Right atrium auricular region (tissue), 2 donors: Measurements from ENCODE around the gene COL27A1. TPM values are rescaled to one million over a fixed set of nuclear protein-coding genes. Genes with fewer than 3 reads are reported as not detected.

Experiments
- DNase-seq: peaks from one replicate; pipeline ENCODE4 v3.0.0-alpha.2; 2019; ENCODE audit warnings: low spot score
- H3K27ac ChIP-seq, 2 donors: fragments of 200-600 bp; sonication (generic); 1 replicate in 1 of 2; 2 replicates in 1 of 2; pipeline ENCODE4 v1.5.1; 2016 to 2019
- H3K27me3 ChIP-seq, 2 donors: fragments of 200-600 bp; sonication (generic); one replicate each; pipeline versions ENCODE4 v1.5.1 to v1.6.0; 2017 to 2019
- H3K36me3 ChIP-seq: fragments of 200-600 bp; sonication (generic); one replicate; pipeline ENCODE4 v1.5.1; 2016
- H3K4me1 ChIP-seq, 2 donors: fragments of 200-600 bp; sonication (generic); one replicate each; pipeline versions ENCODE4 v1.5.1 to v1.6.0; 2017 to 2019
- H3K4me3 ChIP-seq, 2 donors: fragments of 200-600 bp; sonication (generic); 1 replicate in 1 of 2; 2 replicates in 1 of 2; pipeline ENCODE4 v1.5.1; 2017 to 2019; ENCODE audit warnings: mild to moderate bottlenecking in 1 of 2, moderate library complexity in 1 of 2
- H3K9me3 ChIP-seq, 2 donors: fragments of 200-600 bp; sonication (generic); one replicate each; pipeline ENCODE4 v1.5.1; 2019
- total RNA-seq, 2 donors: library from RNA; depleted of rRNA; stranded (reverse); fragments of >200 nt; gene quantifications; one replicate each; pipeline ENCODE4 v1.1.0, GENCODE V29; 2016
- TF ChIP-seq, protein P1 (sequence below), 2 donors: fragments of 200-600 bp; sonication (generic); IDR thresholded peaks; one replicate each; pipeline ENCODE4 v1.5.1; 2019; ENCODE audit warnings: antibody characterized with exemption in 2 of 2

COL27A1 gene
- total RNA-seq, 2 donors from 2014 or later: 1.5 to 2.7 TPM

DNA sequence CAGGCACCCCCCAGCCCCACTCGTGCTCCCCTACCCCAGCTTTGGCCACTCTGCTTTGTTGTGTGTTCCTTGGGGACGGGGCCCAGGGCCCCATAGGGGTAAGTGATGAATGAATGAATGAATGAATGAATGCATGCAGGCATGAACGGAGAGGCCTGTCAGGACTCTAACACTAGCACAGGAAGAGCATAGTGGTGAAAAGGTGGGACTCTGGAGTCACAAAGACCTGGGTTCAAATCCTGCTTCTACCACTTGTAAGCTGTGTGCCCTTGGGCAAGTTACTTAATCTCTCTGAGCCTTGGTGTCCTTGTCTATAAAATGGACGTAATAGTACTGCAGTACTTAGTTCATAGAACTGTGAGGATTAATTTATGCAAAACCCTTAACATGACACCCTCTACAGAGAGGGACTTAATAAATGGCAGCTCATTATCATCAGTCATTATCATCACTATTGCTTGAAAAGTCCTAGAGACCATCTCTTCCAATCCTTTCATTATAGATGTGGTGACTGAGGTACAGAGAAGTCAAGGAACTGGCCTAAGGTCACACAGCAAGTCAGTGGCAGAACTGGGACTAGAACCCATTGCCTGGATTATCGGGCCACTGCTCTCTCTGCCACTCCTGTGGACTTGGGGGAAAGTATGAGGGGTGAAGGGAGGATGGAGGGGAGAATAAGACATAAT lies 187.6 kb downstream of the COL27A1 start:
- Histone ChIP-seq H3K9me3 (no peaks in the 10 kb centered on the region), H3K36me3 (peaks cover 80% of the 10 kb centered on the region), H3K4me3 (no peak overlapping the region), H3K27ac (no peak overlapping the region), H3K27me3 (no peaks in the 10 kb centered on the region), H3K4me1 (no peaks in the 10 kb centered on the region)
- TF ChIP-seq, protein P1, sequence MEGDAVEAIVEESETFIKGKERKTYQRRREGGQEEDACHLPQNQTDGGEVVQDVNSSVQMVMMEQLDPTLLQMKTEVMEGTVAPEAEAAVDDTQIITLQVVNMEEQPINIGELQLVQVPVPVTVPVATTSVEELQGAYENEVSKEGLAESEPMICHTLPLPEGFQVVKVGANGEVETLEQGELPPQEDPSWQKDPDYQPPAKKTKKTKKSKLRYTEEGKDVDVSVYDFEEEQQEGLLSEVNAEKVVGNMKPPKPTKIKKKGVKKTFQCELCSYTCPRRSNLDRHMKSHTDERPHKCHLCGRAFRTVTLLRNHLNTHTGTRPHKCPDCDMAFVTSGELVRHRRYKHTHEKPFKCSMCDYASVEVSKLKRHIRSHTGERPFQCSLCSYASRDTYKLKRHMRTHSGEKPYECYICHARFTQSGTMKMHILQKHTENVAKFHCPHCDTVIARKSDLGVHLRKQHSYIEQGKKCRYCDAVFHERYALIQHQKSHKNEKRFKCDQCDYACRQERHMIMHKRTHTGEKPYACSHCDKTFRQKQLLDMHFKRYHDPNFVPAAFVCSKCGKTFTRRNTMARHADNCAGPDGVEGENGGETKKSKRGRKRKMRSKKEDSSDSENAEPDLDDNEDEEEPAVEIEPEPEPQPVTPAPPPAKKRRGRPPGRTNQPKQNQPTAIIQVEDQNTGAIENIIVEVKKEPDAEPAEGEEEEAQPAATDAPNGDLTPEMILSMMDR (IDR thresholded peaks at IDR 0.05): no peak
- DNase-seq: no peak

DNA sequence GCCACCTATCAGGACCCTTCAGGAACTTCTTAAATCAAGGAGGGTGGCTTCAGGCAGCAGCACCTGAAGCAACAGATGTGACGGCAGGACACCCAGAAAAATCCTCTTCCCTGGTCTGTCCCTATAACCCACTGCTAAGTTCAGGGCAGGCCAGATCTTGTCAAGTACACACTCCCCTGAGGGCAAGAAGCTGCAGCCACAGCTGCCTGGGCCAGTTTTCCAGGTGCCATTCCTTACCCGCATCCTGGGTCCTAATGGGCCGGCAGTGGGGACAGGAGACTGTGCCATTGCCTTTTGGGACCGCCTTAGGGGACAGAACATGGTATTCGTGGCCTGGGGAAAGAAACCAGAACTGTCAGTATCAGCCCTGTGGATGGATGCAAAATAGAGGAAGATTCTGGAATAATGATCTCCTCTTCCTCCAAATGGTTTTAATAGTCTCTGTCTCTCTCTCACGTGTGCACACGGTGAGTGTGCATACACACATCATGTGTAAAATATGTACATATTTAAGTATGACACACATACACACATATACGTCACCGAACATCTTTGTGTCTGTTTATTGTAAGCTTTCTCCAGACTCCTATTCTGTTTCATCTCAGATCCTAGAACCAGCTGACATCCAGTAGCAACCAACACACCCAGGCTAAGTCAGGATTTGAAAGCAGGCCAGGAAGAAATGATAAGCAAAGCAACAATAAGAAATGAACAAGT lies 188.3 kb downstream of the COL27A1 start:
- Histone ChIP-seq H3K9me3 (no peaks in the 10 kb centered on the region), H3K4me3 (no peak overlapping the region), H3K36me3 (peaks cover 77% of the 10 kb centered on the region), H3K27ac (no peak overlapping the region), H3K27me3 (no peaks in the 10 kb centered on the region), H3K4me1 (peaks cover 0 to 2% of the 10 kb centered on the region in 2 donors)
- TF ChIP-seq, protein P1 (IDR thresholded peaks at IDR 0.05): no peak
- DNase-seq: no peak

DNA sequence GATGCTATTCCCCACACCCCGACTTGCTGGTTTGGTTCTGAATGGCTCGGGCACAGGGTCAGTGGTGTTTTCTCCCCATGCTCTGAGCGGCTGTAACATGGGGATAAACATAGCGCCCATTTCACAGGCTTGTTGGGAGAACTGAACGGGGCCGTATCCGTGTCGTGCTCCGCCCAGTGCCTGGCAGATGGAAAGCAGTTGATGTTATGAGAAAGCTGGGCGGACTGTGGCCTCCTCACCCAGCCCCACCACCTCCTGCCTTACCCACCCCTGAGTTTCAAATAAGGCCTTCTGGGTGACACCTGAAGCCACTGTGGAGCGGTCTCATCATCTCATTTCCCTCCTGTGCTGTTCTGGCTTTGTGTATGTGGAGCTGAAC lies 188.8 kb downstream of the COL27A1 start:
- H3K4me3 ChIP-seq: no peak overlapping the region
- no peak overlapping the region for H3K27ac ChIP-seq
- no peaks in the 10 kb centered on the region for H3K9me3 ChIP-seq
- DNase-seq: no peak
- TF ChIP-seq, protein P1 (IDR thresholded peaks at IDR 0.05): no peak
- H3K36me3 ChIP-seq: peaks cover 74% of the 10 kb centered on the region
- H3K27me3 ChIP-seq: no peaks in the 10 kb centered on the region
- peaks cover 0 to 8% of the 10 kb centered on the region in 2 donors for H3K4me1 ChIP-seq

DNA sequence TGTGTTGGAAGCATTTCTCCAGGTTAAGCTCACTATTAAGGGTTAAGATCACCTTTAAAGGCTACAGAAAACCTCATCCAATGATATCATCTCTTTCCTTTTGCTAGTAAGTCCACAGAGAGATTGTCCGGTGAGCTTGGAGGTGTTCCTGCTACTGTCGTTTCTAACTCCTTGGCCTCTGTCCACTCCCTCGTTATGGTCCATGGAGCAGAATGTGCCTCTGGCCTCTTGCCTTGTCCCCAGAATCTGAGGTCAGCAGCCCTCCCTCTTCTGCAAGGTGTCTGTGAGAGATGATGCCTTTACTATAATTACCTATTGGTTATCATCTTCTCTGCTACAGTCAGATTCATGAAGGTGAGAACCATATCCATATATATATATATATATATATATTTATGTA lies 189.4 kb downstream of the COL27A1 start:
- TF ChIP-seq, protein P1 (IDR thresholded peaks at IDR 0.05): no peak
- Histone ChIP-seq H3K4me1 (peaks cover 0 to 13% of the 10 kb centered on the region in 2 donors), H3K4me3 (no peak overlapping the region), H3K36me3 (peaks cover 76% of the 10 kb centered on the region), H3K27ac (no peak overlapping the region), H3K27me3 (no peaks in the 10 kb centered on the region), H3K9me3 (no peaks in the 10 kb centered on the region)
- no peak for DNase-seq

DNA sequence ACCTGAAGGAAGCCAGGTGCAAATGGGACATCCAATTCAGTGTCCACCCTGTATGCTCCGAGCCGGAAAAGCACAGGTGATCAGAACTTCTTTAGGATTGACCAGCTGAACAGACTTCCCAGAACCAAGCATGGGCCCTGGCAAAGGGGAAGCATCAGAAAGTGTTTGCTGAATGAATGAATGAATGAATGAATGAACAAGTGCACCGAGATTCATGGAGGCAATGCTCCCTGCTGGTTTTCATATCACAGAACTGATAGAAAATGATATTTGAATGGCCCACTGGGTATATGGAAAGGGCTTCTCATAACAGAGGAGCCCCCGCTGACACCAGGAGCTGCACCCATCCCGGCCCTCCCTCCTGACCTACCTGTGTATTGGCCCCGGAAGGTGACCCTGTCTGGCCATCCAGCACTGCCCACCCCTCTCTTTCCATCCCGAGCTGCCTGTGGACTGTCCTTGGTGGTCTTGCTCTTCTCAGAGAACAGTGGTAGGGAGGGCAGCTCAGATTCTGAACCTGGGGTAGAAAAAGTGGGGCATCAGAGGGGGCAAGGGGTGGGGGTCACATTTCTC lies 190.2 kb downstream of the COL27A1 start:
- TF ChIP-seq, protein P1 (IDR thresholded peaks at IDR 0.05): no peak
- no peak for DNase-seq
- peaks cover 79% of the 10 kb centered on the region for H3K36me3 ChIP-seq
- no peak overlapping the region for H3K4me3 ChIP-seq
- peaks cover 0 to 17% of the 10 kb centered on the region in 2 donors for H3K4me1 ChIP-seq
- no peaks in the 10 kb centered on the region for H3K9me3 ChIP-seq
- H3K27ac ChIP-seq: no peak overlapping the region
- no peaks in the 10 kb centered on the region for H3K27me3 ChIP-seq
